ENCODE measurements around the gene UBTD2.

Gene UBTD2

DNA sequence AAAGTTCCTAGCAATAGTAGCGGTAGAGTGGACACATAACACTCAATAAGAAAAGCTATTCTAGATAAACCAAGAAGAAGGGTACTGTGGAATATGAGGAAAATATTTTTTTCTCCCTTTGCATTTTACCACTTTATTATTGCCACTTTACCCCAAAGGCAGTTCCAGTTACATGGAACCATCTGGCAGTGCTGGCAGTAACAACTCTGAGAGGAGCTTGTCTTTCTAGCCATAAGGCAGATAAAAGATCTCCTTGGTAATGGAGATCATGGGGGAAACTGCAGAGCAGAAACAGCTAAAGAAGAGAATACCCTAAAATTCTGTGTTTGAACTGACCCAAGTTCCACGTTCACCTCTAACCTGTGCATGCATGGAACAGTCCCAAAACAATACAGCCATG, 38.5 kb downstream of the UBTD2 start:
- no peaks in the 10 kb centered on the region for H3K36me3 ChIP-seq (ENCODE audit: insufficient read depth, low read length)
- H3K79me2 ChIP-seq (ENCODE audit: insufficient read depth, low read length) = peaks cover 42% of the 10 kb centered on the region
- H3K4me1 ChIP-seq (ENCODE audit: insufficient read depth, low read length) = 0 out of 2 replicates have a peak, but pooled peaks cover under 1% of the 10 kb centered on the region
- no peaks in the 10 kb centered on the region for H3K27me3 ChIP-seq (ENCODE audit: insufficient read depth, low read length, poor library complexity)
- no peak overlapping the region for H3K4me3 ChIP-seq (ENCODE audit: low read depth in 1 of 2, low read length in 2 of 2)
- DNase-seq (no peak), ATAC-seq (ENCODE audit: insufficient read depth, low read depth) (no peak)
- H4K20me1 ChIP-seq (ENCODE audit: insufficient read depth, low read length) = peaks cover 9% of the 10 kb centered on the region; the same call in 1 of the 2 replicates
- no peak overlapping the region for H3K9ac ChIP-seq (ENCODE audit: low read depth, low read length)
- no peak overlapping the region for H2AFZ ChIP-seq (ENCODE audit: low read depth, low read length)
- no peak overlapping the region for H3K4me2 ChIP-seq (ENCODE audit: insufficient read depth, low read length)
- no peaks in the 10 kb centered on the region for H3K9me3 ChIP-seq (ENCODE audit: insufficient read depth, low read length, severe bottlenecking)
- TF ChIP-seq, protein P1, sequence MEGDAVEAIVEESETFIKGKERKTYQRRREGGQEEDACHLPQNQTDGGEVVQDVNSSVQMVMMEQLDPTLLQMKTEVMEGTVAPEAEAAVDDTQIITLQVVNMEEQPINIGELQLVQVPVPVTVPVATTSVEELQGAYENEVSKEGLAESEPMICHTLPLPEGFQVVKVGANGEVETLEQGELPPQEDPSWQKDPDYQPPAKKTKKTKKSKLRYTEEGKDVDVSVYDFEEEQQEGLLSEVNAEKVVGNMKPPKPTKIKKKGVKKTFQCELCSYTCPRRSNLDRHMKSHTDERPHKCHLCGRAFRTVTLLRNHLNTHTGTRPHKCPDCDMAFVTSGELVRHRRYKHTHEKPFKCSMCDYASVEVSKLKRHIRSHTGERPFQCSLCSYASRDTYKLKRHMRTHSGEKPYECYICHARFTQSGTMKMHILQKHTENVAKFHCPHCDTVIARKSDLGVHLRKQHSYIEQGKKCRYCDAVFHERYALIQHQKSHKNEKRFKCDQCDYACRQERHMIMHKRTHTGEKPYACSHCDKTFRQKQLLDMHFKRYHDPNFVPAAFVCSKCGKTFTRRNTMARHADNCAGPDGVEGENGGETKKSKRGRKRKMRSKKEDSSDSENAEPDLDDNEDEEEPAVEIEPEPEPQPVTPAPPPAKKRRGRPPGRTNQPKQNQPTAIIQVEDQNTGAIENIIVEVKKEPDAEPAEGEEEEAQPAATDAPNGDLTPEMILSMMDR (IDR thresholded peaks at IDR 0.05; ENCODE audit: borderline replicate concordance, extremely low read depth, low read length, poor library complexity, severe bottlenecking) = no peak
- no peak for TF ChIP-seq EZH2 (IDR thresholded peaks at IDR 0.05; ENCODE audit: borderline replicate concordance, low read depth, low read length, severe bottlenecking)
- no peak overlapping the region for H3K27ac ChIP-seq (ENCODE audit: low read length)

DNA sequence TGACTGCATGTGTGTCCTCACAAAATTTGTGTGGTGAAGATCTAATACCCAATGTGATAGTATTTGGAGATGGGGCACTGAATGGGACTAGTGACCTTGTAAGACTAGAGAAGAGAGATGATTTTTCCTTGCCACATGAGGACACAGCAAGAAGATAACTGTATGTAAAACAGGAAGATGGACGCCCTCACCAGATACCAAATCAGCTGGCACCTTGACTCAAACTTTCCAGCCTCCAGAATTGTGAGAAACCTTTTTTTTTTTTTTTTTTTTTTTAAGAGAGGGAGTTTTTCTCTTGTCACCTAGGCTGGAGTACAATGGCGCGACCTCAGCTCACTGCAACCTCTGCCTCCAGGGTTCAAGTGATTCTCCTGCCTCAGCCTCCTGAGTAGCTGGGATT, 40.3 kb downstream of the UBTD2 start:
- no peak overlapping the region for H3K4me2 ChIP-seq (ENCODE audit: insufficient read depth, low read length)
- no peak for DNase-seq
- H3K4me3 ChIP-seq (ENCODE audit: low read depth in 1 of 2, low read length in 2 of 2) = no peak overlapping the region
- no peaks in the 10 kb centered on the region for H3K27me3 ChIP-seq (ENCODE audit: insufficient read depth, low read length, poor library complexity)
- H3K9me3 ChIP-seq (ENCODE audit: insufficient read depth, low read length, severe bottlenecking) = no peaks in the 10 kb centered on the region
- peaks cover 12% of the 10 kb centered on the region; the same call in 1 of the 2 replicates for H4K20me1 ChIP-seq (ENCODE audit: insufficient read depth, low read length)
- no peak overlapping the region for H2AFZ ChIP-seq (ENCODE audit: low read depth, low read length)
- H3K79me2 ChIP-seq (ENCODE audit: insufficient read depth, low read length) = peaks cover 42% of the 10 kb centered on the region
- TF ChIP-seq EZH2 (IDR thresholded peaks at IDR 0.05; ENCODE audit: borderline replicate concordance, low read depth, low read length, severe bottlenecking) = no peak
- TF ChIP-seq, protein P1 (IDR thresholded peaks at IDR 0.05; ENCODE audit: borderline replicate concordance, extremely low read depth, low read length, poor library complexity, severe bottlenecking) = no peak
- no peak for ATAC-seq (ENCODE audit: insufficient read depth, low read depth)
- H3K36me3 ChIP-seq (ENCODE audit: insufficient read depth, low read length) = no peaks in the 10 kb centered on the region
- no peak overlapping the region for H3K9ac ChIP-seq (ENCODE audit: low read depth, low read length)
- peaks cover 14% of the 10 kb centered on the region for H3K4me1 ChIP-seq (ENCODE audit: insufficient read depth, low read length)
- H3K27ac ChIP-seq (ENCODE audit: low read length) = no peak overlapping the region

DNA sequence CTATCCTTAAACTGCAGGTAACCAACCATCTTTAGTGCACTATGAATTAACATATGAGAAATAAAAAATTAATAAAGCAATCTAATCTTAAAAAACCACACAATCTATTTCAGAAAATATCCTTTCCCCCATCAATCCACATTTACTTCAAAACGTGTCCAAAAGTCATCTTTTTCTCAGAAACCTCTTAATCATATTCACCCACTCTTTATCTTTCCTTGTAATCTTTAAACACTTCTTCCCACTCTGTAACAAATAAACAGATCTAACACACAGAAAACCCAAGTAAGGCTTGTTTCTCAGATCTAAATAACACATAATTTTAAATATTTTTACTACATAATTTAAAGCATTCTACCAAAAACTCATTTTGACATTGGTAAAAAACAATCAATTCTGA, 45.2 kb downstream of the UBTD2 start:
- peak; percentile 44; the same call in 1 of the 3 replicates for ATAC-seq (ENCODE audit: insufficient read depth, low read depth)
- H3K4me2 ChIP-seq (ENCODE audit: insufficient read depth, low read length) = no peak overlapping the region
- no peak overlapping the region for H3K27ac ChIP-seq (ENCODE audit: low read length)

More for the DNA sequence above, 45.2 kb downstream of the UBTD2 start:
- no peak for DNase-seq
- Histone ChIP-seq H3K79me2 (ENCODE audit: insufficient read depth, low read length) (peaks cover 19% of the 10 kb centered on the region), H3K9me3 (ENCODE audit: insufficient read depth, low read length, severe bottlenecking) (no peaks in the 10 kb centered on the region), H3K4me1 (ENCODE audit: insufficient read depth, low read length) (peaks cover 21% of the 10 kb centered on the region), H3K36me3 (ENCODE audit: insufficient read depth, low read length) (peaks cover 10% of the 10 kb centered on the region; the same call in 1 of the 2 replicates), H3K9ac (ENCODE audit: low read depth, low read length) (no peak overlapping the region), H2AFZ (ENCODE audit: low read depth, low read length) (no peak overlapping the region), H3K27me3 (ENCODE audit: insufficient read depth, low read length, poor library complexity) (no peaks in the 10 kb centered on the region), H3K4me3 (ENCODE audit: low read depth in 1 of 2, low read length in 2 of 2) (no peak overlapping the region), H4K20me1 (ENCODE audit: insufficient read depth, low read length) (peaks cover 21% of the 10 kb centered on the region; the same call in 1 of the 2 replicates)
- TF ChIP-seq, protein P1 (IDR thresholded peaks at IDR 0.05; ENCODE audit: borderline replicate concordance, extremely low read depth, low read length, poor library complexity, severe bottlenecking) = no peak
- no peak for TF ChIP-seq EZH2 (IDR thresholded peaks at IDR 0.05; ENCODE audit: borderline replicate concordance, low read depth, low read length, severe bottlenecking)
